PFSK-1 (cell line): ENCODE data around the gene HNF4A.

Experiments
- FOXP2 ChIP-seq: optimal IDR thresholded peaks from 2 replicates; pipeline ENCODE3; 2011; ENCODE audit warnings: borderline replicate concordance, control low read depth, inconsistent platforms; ENCODE audit not compliant: insufficient read depth; ENCODE audit errors: extremely low read length, extremely low read depth
- POLR2AphosphoS5 ChIP-seq: IDR thresholded peaks from 2 replicates; pipeline ENCODE4 v1.6.1; 2012; ENCODE audit warnings: low read depth, mild to moderate bottlenecking, control low read depth, low read length, moderate library complexity
- REST ChIP-seq, 2 experiments: IDR thresholded peaks; 2 replicates each; pipeline versions ENCODE4 v1.6.1 to v1.8.0; 2011 to 2012; ENCODE audit warnings: low read depth in 2 of 2, low read length in 2 of 2, control low read depth in 1 of 2, inconsistent platforms in 1 of 2, mild to moderate bottlenecking in 1 of 2, moderate library complexity in 1 of 2; ENCODE audit not compliant: insufficient read depth in 1 of 2
- SIN3A ChIP-seq: IDR thresholded peaks from 2 replicates; pipeline ENCODE4 v1.6.1; 2012; ENCODE audit warnings: mild to moderate bottlenecking, low read length, moderate library complexity, borderline replicate concordance; ENCODE audit not compliant: insufficient read depth
- TAF1 ChIP-seq: IDR thresholded peaks from 2 replicates; pipeline ENCODE4 v1.6.1; 2012; ENCODE audit warnings: low read length, control low read depth, borderline replicate concordance; ENCODE audit not compliant: insufficient read depth

Gene HNF4A

GRCh38 chr20:44414346-44414714, 58.8 kb downstream of the HNF4A start:
- TF ChIP-seq TAF1: no peak
- no peak for TF ChIP-seq FOXP2
- TF ChIP-seq REST (IDR thresholded peaks at IDR 0.05; ENCODE audit: insufficient read depth in 1 of 2, low read depth in 2 of 2, low read length in 2 of 2): no peak
- no peak for TF ChIP-seq SIN3A
- TF ChIP-seq POLR2AphosphoS5: no peak

- no peak for TF ChIP-seq SIN3A
These were observed 59.3 kb downstream of the HNF4A start for GRCh38 chr20:44414808-44415207.

- TF ChIP-seq REST (IDR thresholded peaks at IDR 0.05; ENCODE audit: insufficient read depth in 1 of 2, low read depth in 2 of 2, low read length in 2 of 2) (no peak), POLR2AphosphoS5 (no peak), TAF1 (no peak), FOXP2 (no peak), SIN3A (no peak)
These were observed 60.6 kb downstream of the HNF4A start for GRCh38 chr20:44415833-44416715.

- TF ChIP-seq POLR2AphosphoS5: no peak
- no peak for TF ChIP-seq FOXP2
- no peak for TF ChIP-seq SIN3A
- no peak for TF ChIP-seq TAF1
- TF ChIP-seq REST (IDR thresholded peaks at IDR 0.05; ENCODE audit: insufficient read depth in 1 of 2, low read depth in 2 of 2, low read length in 2 of 2): no peak
These were observed 62.8 kb downstream of the HNF4A start for GRCh38 chr20:44418069-44418905.

GRCh38 chr20:44419131-44419844, 63.8 kb downstream of the HNF4A start:
- TF ChIP-seq REST (IDR thresholded peaks at IDR 0.05; ENCODE audit: insufficient read depth in 1 of 2, low read depth in 2 of 2, low read length in 2 of 2) (no peak), FOXP2 (no peak), POLR2AphosphoS5 (no peak), SIN3A (no peak), TAF1 (no peak)
